H9 (cell line): ENCODE results near the gene EXOG. TPM values are rescaled to one million over a fixed set of nuclear protein-coding genes. Genes with fewer than 3 reads are reported as not detected.

Experiments
- DNase-seq: peaks from one replicate; pipeline ENCODE4 v3.0.0-alpha.2; 2017
- H2AFZ ChIP-seq: one replicate; pipeline ENCODE4 v1.6.1; 2013; ENCODE audit warnings: mild to moderate bottlenecking, low read length, control low read depth, moderate library complexity
- H2AK5ac ChIP-seq: 2 replicates; pipeline ENCODE4 v1.6.1; 2013; ENCODE audit warnings: low read length, control low read depth, mixed read lengths; ENCODE audit not compliant: insufficient read length
- H2BK120ac ChIP-seq: one replicate; pipeline ENCODE4 v1.6.1; 2013; ENCODE audit warnings: low read depth, mild to moderate bottlenecking, low read length, control low read depth, inconsistent platforms; ENCODE audit not compliant: poor library complexity, severe bottlenecking
- H2BK12ac ChIP-seq: 2 replicates; pipeline ENCODE4 v1.6.1; 2013; ENCODE audit warnings: low read length, control low read depth, mixed read lengths, low read depth; ENCODE audit not compliant: insufficient read length
- H2BK15ac ChIP-seq: 2 replicates; pipeline ENCODE4 v1.6.1; 2013; ENCODE audit warnings: low read depth, low read length, control low read depth
- H2BK20ac ChIP-seq: one replicate; pipeline ENCODE4 v1.6.1; 2013; ENCODE audit warnings: low read depth, mild to moderate bottlenecking, low read length, control low read depth, inconsistent platforms; ENCODE audit not compliant: poor library complexity, severe bottlenecking
- H2BK5ac ChIP-seq: 2 replicates; pipeline ENCODE4 v1.6.1; 2013; ENCODE audit warnings: low read length, control low read depth, mixed read lengths; ENCODE audit not compliant: insufficient read length
- H3K14ac ChIP-seq: 2 replicates; pipeline ENCODE4 v1.6.1; 2013; ENCODE audit warnings: low read length, control low read depth; ENCODE audit not compliant: insufficient read depth
- H3K18ac ChIP-seq: 2 replicates; pipeline ENCODE4 v1.6.1; 2013; ENCODE audit warnings: low read depth, mild to moderate bottlenecking, mixed read lengths, low read length, control low read depth; ENCODE audit not compliant: insufficient read length
- H3K23ac ChIP-seq: 2 replicates; pipeline ENCODE4 v1.6.1; 2013; ENCODE audit warnings: low read length, control low read depth, mixed read lengths, low read depth; ENCODE audit not compliant: insufficient read length
- H3K23me2 ChIP-seq: 2 replicates; pipeline ENCODE4 v1.6.1; 2013; ENCODE audit warnings: low read depth, mild to moderate bottlenecking, mixed read lengths, low read length, control low read depth; ENCODE audit not compliant: insufficient read length, poor library complexity, severe bottlenecking
- H3K27ac ChIP-seq: 2 replicates; pipeline ENCODE4 v1.5.1; 2013; ENCODE audit warnings: low read length, control low read depth, mixed read lengths, low read depth; ENCODE audit not compliant: insufficient read length
- H3K27me3 ChIP-seq: 2 replicates; pipeline ENCODE4 v1.6.1; 2013; ENCODE audit warnings: low read length, control low read depth, inconsistent platforms; ENCODE audit not compliant: insufficient read depth
- H3K4ac ChIP-seq: 2 replicates; pipeline ENCODE4 v1.6.1; 2013; ENCODE audit warnings: low read depth, mild to moderate bottlenecking, control low read depth, inconsistent platforms, low read length, moderate library complexity
- H3K4me1 ChIP-seq: 2 replicates; pipeline ENCODE4 v1.6.1; 2013; ENCODE audit warnings: low read length, control low read depth, inconsistent platforms; ENCODE audit not compliant: insufficient read depth
- H3K4me2 ChIP-seq: 2 replicates; pipeline ENCODE4 v1.6.1; 2013; ENCODE audit warnings: low read length, control low read depth, mixed read lengths; ENCODE audit not compliant: insufficient read length, insufficient read depth
- H3K56ac ChIP-seq: 2 replicates; pipeline ENCODE4 v1.6.1; 2013; ENCODE audit warnings: low read depth, mild to moderate bottlenecking, mixed read lengths, low read length, control low read depth; ENCODE audit not compliant: insufficient read length
- H3K79me1 ChIP-seq: 2 replicates; pipeline ENCODE4 v1.6.1; 2013; ENCODE audit warnings: low read depth, mild to moderate bottlenecking, moderate library complexity, low read length, control low read depth, inconsistent platforms; ENCODE audit not compliant: insufficient read depth, poor library complexity, severe bottlenecking
- H3K79me2 ChIP-seq: 2 replicates; pipeline ENCODE4 v1.6.1; 2013; ENCODE audit warnings: low read length, control low read depth, inconsistent platforms; ENCODE audit not compliant: insufficient read depth
- H3K9ac ChIP-seq: 2 replicates; pipeline ENCODE4 v1.6.1; 2013; ENCODE audit warnings: low read length, control low read depth, mixed read lengths; ENCODE audit not compliant: insufficient read length; ENCODE audit errors: extremely low read depth
- H3K9me3 ChIP-seq: one replicate; pipeline ENCODE4 v1.6.1; 2013; ENCODE audit warnings: low read depth, low read length, inconsistent platforms; ENCODE audit not compliant: control insufficient read depth
- H3T11ph ChIP-seq: one replicate; pipeline ENCODE4 v1.6.1; 2013; ENCODE audit warnings: mild to moderate bottlenecking, low read length, control low read depth, inconsistent platforms
- H4K20me1 ChIP-seq: one replicate; pipeline ENCODE4 v1.6.1; 2013; ENCODE audit not compliant: control insufficient read depth, insufficient read length, insufficient read depth
- H4K5ac ChIP-seq: 2 replicates; pipeline ENCODE4 v1.6.1; 2013; ENCODE audit warnings: low read depth, mild to moderate bottlenecking, mixed read lengths, low read length, control low read depth; ENCODE audit not compliant: insufficient read length
- H4K8ac ChIP-seq: replicated peaks from 2 replicates; pipeline ENCODE4 v1.6.1; 2013; ENCODE audit warnings: low read length, control low read depth, mixed read lengths, low read depth; ENCODE audit not compliant: insufficient read length
- H4K91ac ChIP-seq: 2 replicates; pipeline ENCODE4 v1.6.1; 2013; ENCODE audit warnings: low read depth, mild to moderate bottlenecking, moderate library complexity, mixed read lengths, low read length, control low read depth; ENCODE audit not compliant: insufficient read length
- H3K27ac Mint-ChIP-seq, 3 experiments: 2 replicates in 2 of 3; 3 replicates in 1 of 3; pipeline ENCODE4 v1.8.0; 2020 to 2021; ENCODE audit warnings: mixed read lengths in 3 of 3, mild to moderate bottlenecking in 1 of 3, moderate library complexity in 1 of 3
- H3K27me3 Mint-ChIP-seq: 2 replicates; pipeline ENCODE4 v1.8.0; 2021; ENCODE audit warnings: low read depth, mild to moderate bottlenecking, moderate library complexity, mixed read lengths
- H3K36me3 Mint-ChIP-seq, 3 experiments: 2 replicates in 2 of 3; 3 replicates in 1 of 3; pipeline ENCODE4 v1.8.0; 2020 to 2021; ENCODE audit warnings: low read depth in 3 of 3, mixed read lengths in 3 of 3; ENCODE audit not compliant: insufficient read depth in 1 of 3
- H3K4me1 Mint-ChIP-seq, 2 experiments: 2 replicates each; pipeline ENCODE4 v1.8.0; 2020; ENCODE audit warnings: mixed read lengths in 2 of 2
- H3K4me3 Mint-ChIP-seq, 2 experiments: 2 replicates in 1 of 2; 3 replicates in 1 of 2; pipeline ENCODE4 v1.8.0; 2020 to 2021; ENCODE audit warnings: mild to moderate bottlenecking in 2 of 2, mixed read lengths in 2 of 2, moderate library complexity in 1 of 2
- H3K9me3 Mint-ChIP-seq, 2 experiments: 2 replicates in 1 of 2; 3 replicates in 1 of 2; pipeline ENCODE4 v1.8.0; 2020; ENCODE audit warnings: mild to moderate bottlenecking in 2 of 2, mixed read lengths in 2 of 2, moderate library complexity in 1 of 2
- CTCF ChIP-seq: fragments of 200-600 bp; sonication (generic); conservative IDR thresholded peaks from 3 replicates; pipeline ENCODE4 v1.8.0; 2021; ENCODE audit warnings: antibody characterized with exemption, mild to moderate bottlenecking
- WGBS: extraction: QIAGEN DNeasy Blood & Tissue Kit; methylation state at CpG from one replicate; pipeline ENCODE4 v1.1.7; 2013; ENCODE audit warnings: missing lambda C conversion rate, low lambda C conversion rate, mixed read lengths; ENCODE audit not compliant: insufficient read length; ENCODE audit errors: extremely low coverage; 5-methylcytosine and 5-hydroxymethylcytosine counted together
- total RNA-seq: library from RNA; stranded (reverse); gene quantifications from 2 replicates; pipeline ENCODE4 v1.2.1, GENCODE V29; 2021

Gene EXOG
- total RNA-seq, 1 experiment from 2014 or later: 14.1 TPM

DNA sequence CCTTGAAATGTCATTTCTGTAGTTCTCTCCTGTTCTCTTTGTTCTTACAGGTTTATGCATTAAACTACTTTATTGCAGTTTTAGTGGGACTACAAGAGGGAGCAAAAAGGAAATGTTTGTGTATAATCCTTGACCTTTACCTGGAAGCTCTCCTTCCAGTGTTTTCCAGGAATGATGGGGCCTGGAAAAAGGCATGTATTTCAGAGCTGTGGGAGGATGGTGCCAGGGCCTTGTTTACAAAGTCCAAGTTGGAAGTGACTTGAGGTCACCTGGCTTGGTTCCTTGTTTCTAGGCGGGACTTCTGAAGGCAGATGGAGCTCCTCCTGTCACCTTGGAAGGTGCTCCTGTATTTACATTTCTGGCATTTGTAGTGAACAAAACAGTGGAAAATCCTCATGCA is 27.4 kb upstream of the EXOG start:
- no peak for DNase-seq
- Histone ChIP-seq H4K91ac (no peak overlapping the region), H3K4me1 (no peaks in the 10 kb centered on the region), H3K79me2 (peaks cover 26% of the 10 kb centered on the region; the same call in 1 of the 2 replicates), H3K79me1 (peaks cover 3% of the 10 kb centered on the region), H2BK120ac (no peak overlapping the region), H3K56ac (no peak overlapping the region), H2AK5ac (no peak overlapping the region), H3K23me2 (no peaks in the 10 kb centered on the region), H4K20me1 (no peaks in the 10 kb centered on the region), H4K5ac (no peak overlapping the region), H2BK15ac (no peak overlapping the region), H3K23ac (no peak overlapping the region), H3K27ac (no peak overlapping the region), H4K8ac (no peak overlapping the region), H3K9me3 (no peaks in the 10 kb centered on the region), H2BK12ac (no peak overlapping the region), H3K14ac (no peak overlapping the region), H3K4ac (no peak overlapping the region), H3K18ac (no peak overlapping the region), H2BK20ac (no peak overlapping the region), H2AFZ (no peak overlapping the region), H2BK5ac (no peak overlapping the region), H3K9ac (no peak overlapping the region), H3K27me3 (no peaks in the 10 kb centered on the region), H3K4me2 (no peak overlapping the region), H3T11ph (no peak overlapping the region)
- H3K4me3 Mint-ChIP-seq: no peak overlapping the region
- WGBS: no CpG with 5 or more reads among the region's 1 CpG
- peaks cover 42 to 51% of the 10 kb centered on the region in 2 experiments for H3K9me3 Mint-ChIP-seq
- H3K4me1 Mint-ChIP-seq: peaks cover 5 to 10% of the 10 kb centered on the region in 2 experiments
- TF ChIP-seq CTCF: no peak
- no peaks in the 10 kb centered on the region for H3K27me3 Mint-ChIP-seq
- H3K36me3 Mint-ChIP-seq: peaks cover 30 to 51% (median 33%) of the 10 kb centered on the region in 3 experiments
- no peak overlapping the region for H3K27ac Mint-ChIP-seq
